ENCODE measurements around the gene LRRC56.
A peak's percentile ranks its signal among the peaks of the same experiment; 100 is the strongest.
"Not testable (repeated sequence)": the region's sequence is repeated elsewhere in the genome, so short reads cannot be mapped to it uniquely, and the experiment has no call there.

Gene LRRC56

GRCh38 chr11:559712-560304, 22.5 kb downstream of the LRRC56 start:
- no peak for ATAC-seq

GRCh38 chr11:560305-561147, 23.2 kb downstream of the LRRC56 start, which contains the start of the genes LMNTD2 and RASSF7:
TSS of gene LMNTD2 (minus strand) at chr11:560738. CDS start at chr11:560716, 22 bp downstream.
TSS of gene RASSF7 (plus strand) at chr11:560970. CDS start at chr11:561769, 799 bp downstream.
- peak; percentile 93 to 94 for ATAC-seq

GRCh38 chr11:561148-562003, 24.0 kb downstream of the LRRC56 start:
- peak; percentile 25 to 39 for ATAC-seq

- ATAC-seq, result no peak
Observed at GRCh38 chr11:562046-562645, 24.8 kb downstream of the LRRC56 start.

- ATAC-seq, result no peak
Observed at GRCh38 chr11:563066-563811, 25.9 kb downstream of the LRRC56 start.

- no peak for ATAC-seq
Observed at GRCh38 chr11:563812-564578, 26.7 kb downstream of the LRRC56 start.

GRCh38 chr11:565921-566509, 28.7 kb downstream of the LRRC56 start:
- no peak for ATAC-seq

- ATAC-seq, result no peak
Observed at GRCh38 chr11:567011-567628, 29.8 kb downstream of the LRRC56 start.

GRCh38 chr11:567629-568292, 30.4 kb downstream of the LRRC56 start:
- no peak for ATAC-seq

- ATAC-seq, result peak; percentile 94 to 95
Observed at GRCh38 chr11:568306-569157, 31.2 kb downstream of the LRRC56 start.

GRCh38 chr11:569158-569885, 32.0 kb downstream of the LRRC56 start:
- ATAC-seq, result no peak

- ATAC-seq, result no peak
Observed at GRCh38 chr11:571802-572185, 34.5 kb downstream of the LRRC56 start.

- ATAC-seq, result no peak
Observed at GRCh38 chr11:573146-573759, 35.9 kb downstream of the LRRC56 start.

- ATAC-seq, result not testable (repeated sequence)
Observed at GRCh38 chr11:574031-574570, 36.8 kb downstream of the LRRC56 start.

GRCh38 chr11:574632-575312, 37.4 kb downstream of the LRRC56 start:
- ATAC-seq, result no peak

GRCh38 chr11:575313-575995, 38.1 kb downstream of the LRRC56 start:
- peak; percentile 33 to 42 for ATAC-seq
